M059J (cell line): ENCODE data around the gene ERN1. TPM values are rescaled to one million over a fixed set of nuclear protein-coding genes. Genes with fewer than 3 reads are reported as not detected.
"Not testable (repeated sequence)": the region's sequence is repeated elsewhere in the genome, so short reads cannot be mapped to it uniquely, and the experiment has no call there.

Experiments used
- DNase-seq: peaks from one replicate; pipeline ENCODE4 v3.0.0-alpha.2; 2012; ENCODE audit warnings: low read depth
- total RNA-seq: library from RNA; depleted of rRNA; stranded (reverse); fragments of >200 nt; shearing (Covaris generic); gene quantifications from 2 replicates; pipeline ENCODE4 v1.2.3, GENCODE V29; 2014

The ERN1 gene
- total RNA-seq, 1 experiment from 2014 or later, result 1.5 TPM

- no peak for DNase-seq
These were observed 8.5 kb upstream of the ERN1 start for GRCh38 chr17:64138441-64138840.

GRCh38 chr17:64135000-64135399 is 5.1 kb upstream of the ERN1 start:
- no peak for DNase-seq

DNA sequence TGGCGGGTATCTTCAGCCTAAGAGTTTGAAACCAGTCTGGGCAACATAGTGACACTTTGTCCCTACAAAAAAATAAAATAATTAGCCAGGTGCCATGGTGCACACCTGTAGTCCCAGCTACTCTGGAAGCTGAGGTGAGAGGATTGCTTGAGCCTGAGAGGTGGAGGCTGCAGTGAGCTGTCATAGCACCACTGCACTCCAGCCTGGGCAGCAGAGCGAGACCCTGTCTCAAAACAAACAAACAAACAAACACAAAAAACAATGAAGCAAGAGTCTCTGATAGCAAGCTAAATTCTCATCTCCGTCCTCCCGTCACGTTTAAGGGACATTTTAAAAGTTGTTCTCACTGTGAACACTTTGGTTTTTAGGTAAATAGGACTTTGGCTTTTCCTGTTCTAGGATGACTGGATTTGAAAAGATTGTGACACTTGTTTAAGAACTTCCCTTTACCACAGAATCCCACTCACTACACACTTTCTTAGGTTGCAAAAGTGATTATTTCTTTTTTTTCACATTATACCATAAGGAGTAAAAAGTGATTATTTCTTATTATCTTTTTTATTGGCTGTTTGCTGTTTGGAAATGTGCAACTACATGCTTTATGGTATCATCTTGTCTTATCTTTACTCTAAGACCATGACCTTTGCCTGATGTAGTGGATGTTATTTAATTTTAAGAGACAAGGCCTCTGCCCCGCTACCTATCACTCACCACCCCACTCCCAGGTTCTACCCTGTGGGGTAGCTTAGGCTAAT is 4.4 kb upstream of the ERN1 start:
- DNase-seq, result no peak

- peak; percentile 72 for DNase-seq
These were observed 3.7 kb upstream of the ERN1 start for GRCh38 chr17:64133546-64134215.

DNA sequence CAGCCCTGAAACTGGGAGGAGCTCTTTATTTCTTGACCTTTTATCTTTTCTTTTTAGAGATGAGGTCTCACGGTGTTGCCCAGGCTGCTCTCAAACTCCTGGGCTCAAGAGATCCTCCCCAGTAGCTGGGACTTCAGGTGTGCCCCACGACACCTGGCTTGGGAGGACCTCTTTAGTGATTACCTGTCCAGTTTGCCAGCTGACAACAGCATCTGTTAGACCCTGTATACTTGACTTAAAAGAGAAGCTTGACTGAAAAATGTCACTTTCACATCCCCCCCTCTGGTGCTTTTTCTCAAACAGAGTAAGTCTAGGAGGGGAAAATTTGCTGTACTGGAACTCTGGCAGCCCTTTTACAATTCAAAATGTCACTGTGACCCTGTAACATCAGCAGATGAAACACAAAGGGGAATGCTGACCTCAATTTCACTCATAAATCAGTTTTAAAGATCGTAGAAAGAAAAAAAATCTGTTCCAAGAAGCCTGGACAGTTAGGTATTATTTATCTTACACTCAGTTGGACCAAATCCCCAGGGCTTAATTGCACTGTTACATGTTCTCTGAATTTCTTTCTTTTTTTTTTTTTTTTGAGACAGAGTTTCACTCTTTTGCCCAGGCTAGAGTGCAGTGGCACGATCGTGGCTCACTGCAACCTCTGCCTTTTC is 1.8 kb upstream of the ERN1 start:
- DNase-seq, result no peak

- DNase-seq, result peak; percentile 73
These were observed 636 bp upstream of the ERN1 start for GRCh38 chr17:64130559-64131001.

GRCh38 chr17:64129515-64129764 is 504 bp downstream of the ERN1 start:
- DNase-seq, result no peak

DNA sequence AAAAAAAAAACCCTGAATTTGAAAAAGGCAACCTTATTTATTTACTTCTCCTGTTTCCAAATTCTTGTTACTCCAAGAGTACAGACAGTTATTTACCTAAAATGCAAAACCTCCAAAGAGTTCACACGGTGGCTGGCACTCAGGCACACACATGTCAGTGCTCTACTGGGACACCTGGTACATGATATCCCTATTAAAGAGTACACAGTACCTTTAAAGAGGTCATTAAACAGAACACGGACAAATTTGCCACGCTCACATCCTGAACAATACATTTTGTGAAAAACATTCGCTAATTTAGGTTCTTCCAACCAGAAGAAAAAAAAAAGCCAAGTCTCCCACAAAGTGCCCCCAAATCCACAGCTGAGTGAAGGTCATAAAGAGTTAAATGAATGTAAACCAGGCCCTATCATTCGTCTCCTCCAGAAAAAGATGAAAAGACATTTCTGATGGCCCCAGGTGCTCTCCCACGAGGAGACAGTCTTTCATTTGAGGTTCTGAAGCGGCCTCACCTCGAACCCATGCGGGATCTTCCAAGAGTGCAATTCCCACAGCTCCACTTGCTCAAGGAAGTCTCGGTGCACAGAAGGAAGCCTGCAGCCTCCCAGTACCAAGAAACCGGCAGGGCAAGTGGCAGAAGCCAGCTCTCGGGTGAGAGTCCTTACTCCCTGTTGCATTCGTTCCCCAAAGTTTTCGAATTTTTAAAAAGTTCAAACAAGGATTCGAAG is 993 bp downstream of the ERN1 start:
- DNase-seq, result peak; percentile 51

GRCh38 chr17:64126918-64127317 is 3.0 kb downstream of the ERN1 start:
- no peak for DNase-seq

GRCh38 chr17:64125937-64126336 is 4.0 kb downstream of the ERN1 start:
- no peak for DNase-seq

- DNase-seq, result no peak
These were observed 5.3 kb downstream of the ERN1 start for GRCh38 chr17:64124609-64125008.

GRCh38 chr17:64123114-64123513 is 6.8 kb downstream of the ERN1 start:
- no peak for DNase-seq

DNA sequence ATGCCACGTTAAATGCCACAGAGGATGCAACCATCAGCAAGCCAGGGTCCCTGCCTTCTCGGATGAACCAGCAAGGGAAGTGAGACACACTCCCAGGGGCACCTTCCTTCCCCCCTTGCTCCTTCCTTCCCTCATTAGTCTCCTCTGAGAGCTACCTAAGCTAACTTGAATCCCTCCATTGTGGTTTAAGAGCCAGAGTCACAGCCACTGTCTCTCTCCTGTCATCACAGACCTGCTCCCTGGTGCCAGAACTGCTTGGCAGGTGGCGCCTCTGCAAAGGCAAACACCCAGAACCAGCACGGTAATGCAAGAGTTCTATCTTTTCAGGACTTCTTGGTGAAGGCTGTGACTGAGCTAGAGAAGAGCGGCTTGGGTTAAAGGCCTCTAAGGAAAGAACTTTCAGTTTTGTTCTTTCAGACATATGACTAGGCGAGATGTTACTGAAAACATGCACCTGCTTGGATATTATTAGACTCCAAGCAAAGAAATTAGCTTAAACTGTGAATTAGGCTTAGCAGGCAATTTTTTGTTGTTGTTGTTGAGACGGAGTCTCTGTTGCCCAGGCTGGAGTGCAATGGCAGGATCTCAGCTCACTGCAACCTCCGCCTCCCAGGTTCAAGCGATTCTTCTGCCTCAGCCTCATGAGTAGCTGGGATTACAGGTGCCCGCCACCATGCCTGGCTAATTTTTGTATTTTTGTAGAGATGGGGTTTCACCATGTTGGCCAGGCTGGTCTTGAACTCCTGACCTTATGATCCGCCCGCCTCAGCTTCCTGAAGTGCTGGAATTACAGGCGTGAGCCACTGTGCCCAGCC is 8.8 kb downstream of the ERN1 start:
- DNase-seq, result not testable (repeated sequence)

DNA sequence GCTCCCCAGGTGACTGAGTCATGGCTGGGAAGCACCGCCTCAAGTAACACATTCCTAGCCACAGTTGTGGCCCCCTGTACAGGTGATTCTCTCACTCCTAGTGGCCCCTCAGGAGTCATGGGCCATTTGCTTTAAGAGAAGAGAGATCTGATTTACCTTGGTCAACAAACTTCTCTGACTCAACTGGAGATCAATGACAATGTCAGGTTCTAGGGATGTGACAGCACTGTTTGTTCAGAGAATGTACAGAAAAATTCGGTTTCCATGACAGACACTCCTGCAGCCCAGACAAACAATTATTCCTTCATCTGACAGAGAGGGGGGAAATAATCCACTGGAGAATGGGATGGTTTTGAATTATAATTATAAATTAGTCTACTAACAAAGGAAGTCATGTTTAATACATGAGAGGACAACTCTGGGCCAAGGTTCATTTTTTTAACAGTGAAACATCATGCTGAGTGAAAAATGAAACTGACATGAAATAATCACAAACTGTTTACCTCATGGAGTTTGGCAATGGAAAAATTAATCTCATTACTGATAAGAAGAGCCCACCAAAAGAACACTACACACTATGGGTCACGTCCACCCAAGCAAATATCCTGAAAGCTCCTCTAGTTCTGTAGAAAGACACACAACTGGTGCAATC is 9.7 kb downstream of the ERN1 start:
- DNase-seq, result no peak

DNA sequence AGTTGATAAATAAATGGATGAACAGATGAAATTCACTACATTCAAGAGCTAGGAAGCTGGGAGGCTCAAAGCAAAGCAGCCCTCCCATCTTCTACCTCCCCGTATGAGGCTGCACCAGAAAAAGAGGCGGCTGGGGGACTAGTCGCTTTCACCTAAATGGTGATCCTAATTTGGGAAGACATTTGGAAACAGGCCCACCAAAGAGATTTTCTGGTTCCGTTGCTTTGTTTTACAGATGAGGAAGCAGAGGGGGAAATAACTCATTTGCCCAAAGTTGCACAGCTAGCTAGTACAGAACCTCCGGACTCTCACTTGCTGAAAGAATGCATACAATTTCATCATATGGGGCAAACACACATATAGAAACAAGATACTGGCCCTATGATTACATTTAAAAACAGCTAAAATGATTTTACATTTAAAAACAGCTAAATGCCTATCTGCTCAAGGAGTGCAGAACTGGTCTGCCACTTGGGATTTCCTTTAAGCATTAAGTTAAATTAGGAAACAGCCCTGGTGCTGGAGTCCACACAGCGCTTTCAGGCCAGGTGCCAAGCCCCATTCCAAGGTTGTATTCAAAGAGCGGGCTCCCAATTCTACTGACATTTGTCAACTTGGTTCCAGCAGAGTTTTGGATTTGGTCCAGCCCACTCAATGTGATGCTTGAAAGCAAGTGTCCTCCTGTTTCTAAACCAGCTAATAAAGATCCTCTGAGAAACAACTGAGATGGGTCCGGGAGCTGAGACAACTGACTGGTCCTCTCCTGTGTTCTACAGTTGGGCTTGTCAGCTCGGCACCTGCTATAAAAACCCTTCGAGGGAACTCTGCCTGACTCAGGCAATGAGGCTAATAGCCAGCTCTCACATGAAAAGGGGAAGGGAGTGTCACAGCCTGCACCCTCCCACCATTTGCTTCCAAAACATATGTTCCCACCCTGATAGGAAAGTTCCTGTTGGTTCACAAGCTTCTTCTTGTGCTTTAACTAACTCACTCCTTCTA is 11.7 kb downstream of the ERN1 start:
- no peak for DNase-seq

DNA sequence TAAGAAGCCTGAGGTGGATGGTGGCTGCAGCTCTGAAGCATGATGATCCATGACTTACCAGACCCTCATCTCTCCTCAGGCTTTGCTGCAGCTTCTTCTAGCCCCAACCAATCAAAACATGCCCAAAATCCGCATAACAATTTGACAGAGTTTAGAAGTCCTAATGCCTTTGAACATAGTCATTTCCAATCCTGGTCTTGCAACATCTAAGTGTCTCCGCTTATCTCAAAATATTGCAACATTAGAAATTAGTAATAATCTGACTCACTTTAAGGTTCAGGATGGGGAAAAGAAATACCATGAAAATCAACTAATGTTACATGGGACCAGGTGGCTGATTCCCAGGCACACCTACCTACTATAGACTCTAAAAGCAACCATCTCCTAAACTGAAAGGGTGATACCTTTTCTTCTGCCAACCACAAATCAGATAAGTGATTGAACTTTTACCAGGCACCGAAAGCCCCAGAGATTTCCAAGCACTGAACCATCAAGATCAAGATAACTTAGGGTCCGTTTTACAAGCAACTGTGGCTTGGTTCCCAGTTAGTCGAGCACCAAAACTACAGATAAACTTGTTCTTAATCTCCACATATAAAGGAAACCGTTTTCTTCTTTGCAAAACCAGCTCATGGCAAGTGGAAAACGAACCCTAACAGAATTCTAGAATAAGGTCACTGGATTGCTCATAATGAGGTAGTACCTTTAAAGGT is 14.0 kb downstream of the ERN1 start:
- peak; percentile 70 for DNase-seq

DNA sequence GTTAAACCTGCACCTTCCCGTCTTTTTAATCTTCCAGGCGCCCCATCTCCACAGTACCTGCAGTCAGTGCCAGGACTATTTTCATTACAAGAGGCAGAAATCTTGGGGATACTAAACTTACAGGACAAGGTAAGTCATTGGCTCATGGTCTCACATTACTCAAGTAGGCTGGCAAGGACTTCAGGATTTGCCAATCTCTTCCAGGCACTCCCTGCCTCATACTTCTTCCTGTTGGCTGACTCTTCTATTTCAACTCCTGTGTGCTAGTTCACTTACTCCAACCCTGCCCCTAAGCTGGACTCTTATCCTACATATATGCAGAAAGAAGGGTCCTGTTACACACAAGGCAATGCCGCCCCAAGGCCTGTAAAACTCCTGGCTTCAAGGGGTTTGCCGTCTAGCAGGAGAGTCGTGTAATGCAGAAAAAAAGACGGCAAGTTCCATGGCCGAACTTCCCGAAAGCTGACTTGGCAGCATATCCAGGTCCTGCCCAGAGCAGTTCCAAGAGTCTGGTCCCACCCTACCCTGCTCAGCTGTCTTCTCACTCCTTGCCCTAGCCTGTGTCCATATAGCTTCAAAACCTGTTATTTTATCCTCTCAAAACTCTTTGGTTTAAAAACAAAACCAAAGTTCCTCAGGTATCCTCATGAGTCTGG is 14.8 kb downstream of the ERN1 start:
- no peak for DNase-seq

DNA sequence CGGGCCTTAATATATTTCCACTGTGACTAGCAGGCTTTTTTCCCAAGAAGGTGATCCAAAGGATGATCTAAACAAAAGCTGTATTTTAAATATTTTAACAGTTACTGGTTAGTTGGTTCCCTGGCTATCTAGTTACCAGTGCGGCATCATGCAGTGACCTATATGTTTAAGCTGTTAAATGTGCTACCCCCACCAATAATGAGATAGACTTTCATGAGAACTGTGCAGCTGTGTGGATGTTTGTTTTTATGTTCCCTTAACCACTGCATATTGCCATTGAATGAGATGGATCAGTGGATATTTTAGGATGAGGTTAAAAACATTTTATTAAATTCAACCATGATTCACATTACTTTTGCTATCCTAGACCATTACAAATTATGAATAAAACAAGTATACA is 16.9 kb downstream of the ERN1 start:
- no peak for DNase-seq

GRCh38 chr17:64111831-64112230 is 18.1 kb downstream of the ERN1 start:
- no peak for DNase-seq
